ENCODE data around the gene STAT4.

The STAT4 gene

GRCh38 chr2:191045141-191045540 is 105.7 kb downstream of the STAT4 start:
- no peak for DNase-seq (ENCODE audit: low read depth in 2 of 2)

- DNase-seq (ENCODE audit: low read depth in 2 of 2), result no peak
Observed at GRCh38 chr2:191043438-191043837, 107.4 kb downstream of the STAT4 start.

- DNase-seq (ENCODE audit: low read depth in 2 of 2), result no peak
Observed at GRCh38 chr2:191041418-191042161, 109.2 kb downstream of the STAT4 start.

- no peak for DNase-seq (ENCODE audit: low read depth in 2 of 2)
Observed at GRCh38 chr2:191039616-191040015, 111.2 kb downstream of the STAT4 start.

- DNase-seq (ENCODE audit: low read depth in 2 of 2), result no peak
Observed at GRCh38 chr2:191038741-191039140, 112.1 kb downstream of the STAT4 start.

GRCh38 chr2:191038241-191038725 is 112.5 kb downstream of the STAT4 start:
- no peak for DNase-seq (ENCODE audit: low read depth in 2 of 2)

- no peak for DNase-seq (ENCODE audit: low read depth in 2 of 2)
Observed at GRCh38 chr2:191037351-191037750, 113.4 kb downstream of the STAT4 start.

GRCh38 chr2:191036363-191036762 is 114.4 kb downstream of the STAT4 start:
- no peak for DNase-seq (ENCODE audit: low read depth in 2 of 2)

- DNase-seq (ENCODE audit: low read depth in 2 of 2), result no peak
Observed at GRCh38 chr2:191032588-191033429, 118.0 kb downstream of the STAT4 start.

GRCh38 chr2:191031256-191031655 is 119.5 kb downstream of the STAT4 start:
- no peak for DNase-seq (ENCODE audit: low read depth in 2 of 2)

GRCh38 chr2:191030521-191031154 is 120.2 kb downstream of the STAT4 start:
- DNase-seq (ENCODE audit: low read depth in 2 of 2), result no peak

- no peak for DNase-seq (ENCODE audit: low read depth in 2 of 2)
Observed at GRCh38 chr2:191029280-191029950, 121.4 kb downstream of the STAT4 start.

- DNase-seq (ENCODE audit: low read depth in 2 of 2), result no peak
Observed at GRCh38 chr2:191026377-191026776, 124.4 kb downstream of the STAT4 start.

GRCh38 chr2:191025135-191025534 is 125.7 kb downstream of the STAT4 start:
- DNase-seq (ENCODE audit: low read depth in 2 of 2), result no peak

- no peak for DNase-seq (ENCODE audit: low read depth in 2 of 2)
Observed at GRCh38 chr2:191023235-191023679, 127.5 kb downstream of the STAT4 start.

GRCh38 chr2:191020742-191021381 is 129.9 kb downstream of the STAT4 start:
- peak in 1 of 2 donors; percentile 49 for DNase-seq (ENCODE audit: low read depth in 2 of 2)

- peak; percentile 89 to 95 for DNase-seq (ENCODE audit: low read depth in 2 of 2)
Observed at GRCh38 chr2:191020221-191020741, 130.5 kb downstream of the STAT4 start.

- no peak for DNase-seq (ENCODE audit: low read depth in 2 of 2)
Observed at GRCh38 chr2:191019376-191019775, 131.4 kb downstream of the STAT4 start.

GRCh38 chr2:191018643-191019119 is 132.1 kb downstream of the STAT4 start:
- DNase-seq (ENCODE audit: low read depth in 2 of 2), result no peak

GRCh38 chr2:191018048-191018447 is 132.7 kb downstream of the STAT4 start:
- DNase-seq (ENCODE audit: low read depth in 2 of 2), result no peak

- DNase-seq (ENCODE audit: low read depth in 2 of 2), result no peak
Observed at GRCh38 chr2:191015831-191016230, 135.0 kb downstream of the STAT4 start.

Data from stimulated activated CD8-positive, alpha-beta memory T cell treated with anti-CD3 and anti-CD28 coated beads, Interleukin-15, amount 100 ng/mL, for 48 hours (primary cell).